ENCODE results near the gene ERN1.

DNA sequence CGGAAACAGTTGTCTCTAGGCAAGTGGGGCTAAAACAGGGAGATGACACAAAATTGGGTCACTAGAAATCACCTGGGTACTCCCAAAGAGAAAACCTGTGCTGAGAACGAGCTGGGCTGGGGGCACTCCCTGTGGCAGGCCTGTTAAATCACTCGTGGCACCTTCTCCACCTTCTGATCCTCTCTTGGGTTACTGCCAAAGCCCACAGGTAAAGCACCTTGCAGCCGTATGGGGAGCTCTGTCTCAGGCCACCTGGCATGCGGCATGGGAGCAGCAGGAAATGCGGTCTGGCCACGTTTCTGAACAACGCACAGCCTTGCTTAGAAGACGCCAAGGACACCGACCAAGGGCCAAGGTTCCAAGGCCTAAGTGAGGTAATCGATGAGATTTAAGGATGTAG, 88.0 kb downstream of the ERN1 start:
- no peak for TF ChIP-seq CTCF (IDR thresholded peaks at IDR 0.05; ENCODE audit: borderline replicate concordance, extremely low read depth, low read length, poor library complexity, severe bottlenecking)
- TF ChIP-seq EZH2 (IDR thresholded peaks at IDR 0.05; ENCODE audit: borderline replicate concordance, low read depth, low read length, severe bottlenecking) = no peak

Data from DND-41 (cell line).